Mucosa of stomach (tissue), 1 donor: ENCODE measurements around the gene MYMX.

Experiments
- H3K27me3 ChIP-seq: one replicate; pipeline ENCODE4 v1.7.0; 2013; ENCODE audit warnings: mild to moderate bottlenecking, low read length; ENCODE audit not compliant: control insufficient read depth, insufficient read depth
- H3K36me3 ChIP-seq: one replicate; pipeline ENCODE4 v1.7.0; 2013; ENCODE audit warnings: low read length; ENCODE audit not compliant: control insufficient read depth, insufficient read depth
- H3K4me1 ChIP-seq: one replicate; pipeline ENCODE4 v1.7.0; 2013; ENCODE audit warnings: mild to moderate bottlenecking, low read length; ENCODE audit not compliant: control insufficient read depth, insufficient read depth
- H3K4me3 ChIP-seq: one replicate; pipeline ENCODE4 v1.7.0; 2013; ENCODE audit warnings: low read length
- H3K9ac ChIP-seq: one replicate; pipeline ENCODE4 v1.7.0; 2013; ENCODE audit warnings: mild to moderate bottlenecking, low read length, moderate library complexity
- H3K9me3 ChIP-seq: one replicate; pipeline ENCODE4 v1.7.0; 2013; ENCODE audit warnings: mild to moderate bottlenecking, low read length, moderate library complexity; ENCODE audit not compliant: control insufficient read depth
- donor health status: Pancreatic carcinoma.

Gene MYMX

GRCh38 chr6:44223319-44224028 lies 6.7 kb downstream of the MYMX start, which contains the start of gene SLC29A1:
Gene SLC29A1, plus strand, starts transcription at chr6:44223595. Its CDS starts 3,719 bp downstream, at chr6:44227314.
- Histone ChIP-seq H3K27me3 (no peaks in the 10 kb centered on the region), H3K9ac (peak within 1 kb of the TSS; percentile 41), H3K4me1 (peaks cover 79% of the 10 kb centered on the region), H3K9me3 (no peaks in the 10 kb centered on the region), H3K36me3 (no peaks in the 10 kb centered on the region), H3K4me3 (no peak within 1 kb of the TSS)

- Histone ChIP-seq H3K27me3 (no peaks in the 10 kb centered on the region), H3K9me3 (no peaks in the 10 kb centered on the region), H3K4me3 (no peak overlapping the region), H3K4me1 (peaks cover 71% of the 10 kb centered on the region), H3K36me3 (peaks cover 4% of the 10 kb centered on the region), H3K9ac (peak overlapping the region; percentile 40)
These were observed 7.6 kb downstream of the MYMX start for GRCh38 chr6:44224029-44224964.

GRCh38 chr6:44224965-44225305 lies 8.2 kb downstream of the MYMX start:
- no peak overlapping the region for H3K4me3 ChIP-seq
- no peak overlapping the region for H3K9ac ChIP-seq
- H3K4me1 ChIP-seq = peaks cover 69% of the 10 kb centered on the region
- H3K36me3 ChIP-seq = peaks cover 4% of the 10 kb centered on the region
- H3K27me3 ChIP-seq = no peaks in the 10 kb centered on the region
- no peaks in the 10 kb centered on the region for H3K9me3 ChIP-seq

GRCh38 chr6:44225579-44226325 lies 9.0 kb downstream of the MYMX start:
- peak overlapping the region; percentile 39 for H3K9ac ChIP-seq
- H3K4me3 ChIP-seq = no peak overlapping the region
- H3K27me3 ChIP-seq = no peaks in the 10 kb centered on the region
- peaks cover 61% of the 10 kb centered on the region for H3K4me1 ChIP-seq
- no peaks in the 10 kb centered on the region for H3K9me3 ChIP-seq
- peaks cover 4% of the 10 kb centered on the region for H3K36me3 ChIP-seq

- Histone ChIP-seq H3K27me3 (no peaks in the 10 kb centered on the region), H3K4me1 (peaks cover 53% of the 10 kb centered on the region), H3K4me3 (no peak overlapping the region), H3K9me3 (no peaks in the 10 kb centered on the region), H3K9ac (peak overlapping the region; percentile 39), H3K36me3 (peaks cover 4% of the 10 kb centered on the region)
These were observed 9.8 kb downstream of the MYMX start for GRCh38 chr6:44226368-44227147.

GRCh38 chr6:44227148-44227793 lies 10.5 kb downstream of the MYMX start:
- no peaks in the 10 kb centered on the region for H3K27me3 ChIP-seq
- peak overlapping the region; percentile 28 for H3K9ac ChIP-seq
- no peak overlapping the region for H3K4me3 ChIP-seq
- H3K4me1 ChIP-seq = peaks cover 46% of the 10 kb centered on the region
- H3K9me3 ChIP-seq = no peaks in the 10 kb centered on the region
- peaks cover 4% of the 10 kb centered on the region for H3K36me3 ChIP-seq

- Histone ChIP-seq H3K36me3 (peaks cover 4% of the 10 kb centered on the region), H3K4me3 (no peak overlapping the region), H3K9me3 (no peaks in the 10 kb centered on the region), H3K27me3 (no peaks in the 10 kb centered on the region), H3K9ac (no peak overlapping the region), H3K4me1 (peaks cover 39% of the 10 kb centered on the region)
These were observed 11.3 kb downstream of the MYMX start for GRCh38 chr6:44228031-44228430.

GRCh38 chr6:44228433-44228832 lies 11.7 kb downstream of the MYMX start:
- Histone ChIP-seq H3K4me1 (peaks cover 37% of the 10 kb centered on the region), H3K9ac (no peak overlapping the region), H3K4me3 (no peak overlapping the region)

GRCh38 chr6:44228836-44229235 lies 12.1 kb downstream of the MYMX start:
- H3K4me3 ChIP-seq = no peak overlapping the region
- H3K36me3 ChIP-seq = peaks cover 4% of the 10 kb centered on the region
- H3K27me3 ChIP-seq = no peaks in the 10 kb centered on the region
- no peaks in the 10 kb centered on the region for H3K9me3 ChIP-seq
- H3K4me1 ChIP-seq = peaks cover 34% of the 10 kb centered on the region
- H3K9ac ChIP-seq = no peak overlapping the region

More at GRCh38 chr6:44228433-44228832, 11.7 kb downstream of the MYMX start:
- H3K27me3 ChIP-seq = no peaks in the 10 kb centered on the region
- H3K36me3 ChIP-seq = peaks cover 4% of the 10 kb centered on the region
- no peaks in the 10 kb centered on the region for H3K9me3 ChIP-seq

- Histone ChIP-seq H3K4me3 (no peak overlapping the region), H3K9ac (no peak overlapping the region)
These were observed 12.8 kb downstream of the MYMX start for GRCh38 chr6:44229376-44230033.

More at GRCh38 chr6:44229376-44230033, 12.8 kb downstream of the MYMX start:
- no peaks in the 10 kb centered on the region for H3K9me3 ChIP-seq
- peaks cover 33% of the 10 kb centered on the region for H3K4me1 ChIP-seq
- H3K36me3 ChIP-seq = peaks cover 4% of the 10 kb centered on the region
- H3K27me3 ChIP-seq = no peaks in the 10 kb centered on the region
